Astrocyte (in vitro differentiated cells and primary cell): ENCODE results near the gene SLC47A1. TPM values are rescaled to one million over a fixed set of nuclear protein-coding genes. Genes with fewer than 3 reads are reported as not detected.
A peak's percentile ranks its signal among the peaks of the same experiment; 100 is the strongest.
"Not testable (repeated sequence)": the region's sequence is repeated elsewhere in the genome, so short reads cannot be mapped to it uniquely, and the experiment has no call there.

Source experiments
- DNase-seq: peaks from one replicate; pipeline ENCODE4 v3.0.0-alpha.2; 2010; ENCODE audit warnings: low read depth
- FAIRE-seq: peaks from 2 replicates; lab custom pipeline; 2011; peaks lifted over from hg19 to GRCh38; lab: Jason Lieb, UNC
- H2AFZ ChIP-seq: 2 replicates; pipeline ENCODE4 v1.6.0; 2012; ENCODE audit warnings: low read depth, low read length, inconsistent platforms
- H3K27ac ChIP-seq: 2 replicates; pipeline ENCODE4 v1.5.1; 2011; ENCODE audit warnings: low read depth, low read length, inconsistent platforms
- H3K27me3 ChIP-seq: 2 replicates; pipeline ENCODE4 v1.6.0; 2011; ENCODE audit warnings: low read length, inconsistent platforms; ENCODE audit not compliant: insufficient read depth
- H3K36me3 ChIP-seq: 2 replicates; pipeline ENCODE4 v1.5.1; 2011; ENCODE audit warnings: low read length, inconsistent platforms; ENCODE audit not compliant: insufficient read depth
- H3K4me1 ChIP-seq: 2 replicates; pipeline ENCODE4 v1.5.1; 2011; ENCODE audit warnings: low read length, inconsistent platforms; ENCODE audit not compliant: insufficient read depth
- H3K4me2 ChIP-seq: 2 replicates; pipeline ENCODE4 v1.6.0; 2012; ENCODE audit warnings: low read length, inconsistent platforms
- H3K4me3 ChIP-seq: 2 replicates; pipeline ENCODE4 v1.5.1; 2011; ENCODE audit warnings: low read depth, mild to moderate bottlenecking, low read length, inconsistent platforms; ENCODE audit not compliant: insufficient read depth
- H3K79me2 ChIP-seq: 2 replicates; pipeline ENCODE4 v1.6.0; 2012; ENCODE audit warnings: mild to moderate bottlenecking, low read length, inconsistent platforms; ENCODE audit not compliant: insufficient read depth
- H3K9ac ChIP-seq: 2 replicates; pipeline ENCODE4 v1.6.0; 2012; ENCODE audit warnings: mild to moderate bottlenecking, low read length, inconsistent platforms
- H3K9me3 ChIP-seq: 2 replicates; pipeline ENCODE4 v1.5.1; 2012; ENCODE audit warnings: low read depth, mild to moderate bottlenecking, low read length, inconsistent platforms; ENCODE audit not compliant: insufficient read depth
- H4K20me1 ChIP-seq: 2 replicates; pipeline ENCODE4 v1.6.0; 2012; ENCODE audit warnings: low read length, inconsistent platforms; ENCODE audit not compliant: insufficient read depth
- H3K27ac Mint-ChIP-seq: one replicate; pipeline ENCODE4 v1.8.0; 2021; ENCODE audit warnings: mild to moderate bottlenecking, mixed read lengths; ENCODE audit not compliant: unreplicated experiment
- H3K27me3 Mint-ChIP-seq: one replicate; pipeline ENCODE4 v1.8.0; 2021; ENCODE audit warnings: low read depth, mixed read lengths; ENCODE audit not compliant: unreplicated experiment
- H3K36me3 Mint-ChIP-seq: one replicate; pipeline ENCODE4 v1.8.0; 2021; ENCODE audit warnings: low read depth, mixed read lengths; ENCODE audit not compliant: unreplicated experiment
- H3K4me1 Mint-ChIP-seq: one replicate; pipeline ENCODE4 v1.8.0; 2021; ENCODE audit warnings: low read depth, mixed read lengths; ENCODE audit not compliant: unreplicated experiment
- H3K4me3 Mint-ChIP-seq: one replicate; pipeline ENCODE4 v1.8.0; 2021; ENCODE audit warnings: mild to moderate bottlenecking, moderate library complexity, mixed read lengths; ENCODE audit not compliant: unreplicated experiment
- H3K9me3 Mint-ChIP-seq: one replicate; pipeline ENCODE4 v1.8.0; 2021; ENCODE audit warnings: mild to moderate bottlenecking, mixed read lengths; ENCODE audit not compliant: unreplicated experiment
- EZH2 ChIP-seq: IDR thresholded peaks from 2 replicates; pipeline ENCODE4 v1.6.1; 2012; ENCODE audit warnings: mild to moderate bottlenecking, low read length, inconsistent platforms; ENCODE audit not compliant: insufficient read depth
- total RNA-seq: library from RNA; stranded (reverse); gene quantifications from 2 replicates; pipeline ENCODE4 v1.2.1, GENCODE V29; 2021
- TF ChIP-seq, protein P1 (sequence below): IDR thresholded peaks from 2 replicates; pipeline ENCODE4 v1.5.1; 2011; ENCODE audit warnings: low read depth, mild to moderate bottlenecking, inconsistent platforms, low read length, moderate library complexity; ENCODE audit not compliant: insufficient read depth

The SLC47A1 gene
- total RNA-seq, 1 donor from 2014 or later: 0.75 TPM

DNA sequence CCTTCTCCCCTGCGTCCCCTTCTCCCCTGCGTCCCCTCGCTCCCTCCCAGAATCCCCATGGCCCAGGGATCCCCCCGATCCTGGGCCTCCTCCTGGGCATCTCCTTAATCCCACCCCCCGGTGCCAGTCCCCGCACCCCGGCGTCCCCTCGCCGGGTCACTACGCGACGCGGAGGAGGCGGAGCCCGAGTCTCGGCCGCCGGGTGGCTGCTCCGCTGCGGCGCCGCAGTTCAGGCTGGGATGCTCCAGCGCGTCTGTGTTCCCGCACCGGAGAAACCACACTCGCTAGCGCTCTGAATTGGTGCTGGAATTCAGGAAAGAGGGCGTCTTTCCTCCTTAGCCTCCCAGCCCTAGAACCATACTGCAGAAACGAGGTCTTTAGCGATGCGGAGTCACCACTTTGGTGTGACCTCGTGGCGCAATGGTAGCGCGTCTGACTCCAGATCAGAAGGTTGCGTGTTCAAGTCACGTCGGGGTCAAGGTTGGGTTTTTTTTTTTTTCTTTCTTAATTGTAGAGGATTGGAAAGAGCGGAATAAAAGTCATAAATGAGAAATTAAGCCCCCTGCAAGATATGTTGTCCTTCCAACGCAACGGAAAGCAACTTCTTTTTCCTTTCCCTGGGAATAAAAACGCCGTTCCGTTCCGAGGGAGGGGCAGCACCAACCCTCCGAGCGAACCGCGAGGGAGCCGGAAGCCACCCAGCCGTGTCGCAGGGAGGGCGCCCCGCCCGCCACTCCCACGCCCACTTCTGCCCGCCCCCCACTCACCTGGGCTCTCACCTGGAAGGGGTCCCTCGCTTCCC is 25.7 kb upstream of the SLC47A1 start:
- Mint-ChIP-seq H3K4me1 (no peaks in the 10 kb centered on the region), H3K4me3 (peak overlapping the region; percentile 86), H3K27ac (peak overlapping the region; percentile 41), H3K27me3 (peaks cover 2% of the 10 kb centered on the region), H3K36me3 (no peaks in the 10 kb centered on the region), H3K9me3 (no peaks in the 10 kb centered on the region)
- H3K79me2 ChIP-seq: no peaks in the 10 kb centered on the region
- H4K20me1 ChIP-seq: no peaks in the 10 kb centered on the region
- TF ChIP-seq EZH2: no peak
- TF ChIP-seq, protein P1, sequence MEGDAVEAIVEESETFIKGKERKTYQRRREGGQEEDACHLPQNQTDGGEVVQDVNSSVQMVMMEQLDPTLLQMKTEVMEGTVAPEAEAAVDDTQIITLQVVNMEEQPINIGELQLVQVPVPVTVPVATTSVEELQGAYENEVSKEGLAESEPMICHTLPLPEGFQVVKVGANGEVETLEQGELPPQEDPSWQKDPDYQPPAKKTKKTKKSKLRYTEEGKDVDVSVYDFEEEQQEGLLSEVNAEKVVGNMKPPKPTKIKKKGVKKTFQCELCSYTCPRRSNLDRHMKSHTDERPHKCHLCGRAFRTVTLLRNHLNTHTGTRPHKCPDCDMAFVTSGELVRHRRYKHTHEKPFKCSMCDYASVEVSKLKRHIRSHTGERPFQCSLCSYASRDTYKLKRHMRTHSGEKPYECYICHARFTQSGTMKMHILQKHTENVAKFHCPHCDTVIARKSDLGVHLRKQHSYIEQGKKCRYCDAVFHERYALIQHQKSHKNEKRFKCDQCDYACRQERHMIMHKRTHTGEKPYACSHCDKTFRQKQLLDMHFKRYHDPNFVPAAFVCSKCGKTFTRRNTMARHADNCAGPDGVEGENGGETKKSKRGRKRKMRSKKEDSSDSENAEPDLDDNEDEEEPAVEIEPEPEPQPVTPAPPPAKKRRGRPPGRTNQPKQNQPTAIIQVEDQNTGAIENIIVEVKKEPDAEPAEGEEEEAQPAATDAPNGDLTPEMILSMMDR: no peak
- peak; percentile 76 for FAIRE-seq
- no peak overlapping the region for H3K27ac ChIP-seq
- H3K4me3 ChIP-seq: peak overlapping the region; percentile 64
- H3K4me1 ChIP-seq: no peaks in the 10 kb centered on the region
- peak; percentile 76 for DNase-seq
- peak overlapping the region; percentile 77 for H2AFZ ChIP-seq
- H3K9ac ChIP-seq: peak overlapping the region; percentile 81
- H3K27me3 ChIP-seq: no peaks in the 10 kb centered on the region
- H3K9me3 ChIP-seq: no peaks in the 10 kb centered on the region
- H3K36me3 ChIP-seq: no peaks in the 10 kb centered on the region
- H3K4me2 ChIP-seq: peak overlapping the region; percentile 80

DNA sequence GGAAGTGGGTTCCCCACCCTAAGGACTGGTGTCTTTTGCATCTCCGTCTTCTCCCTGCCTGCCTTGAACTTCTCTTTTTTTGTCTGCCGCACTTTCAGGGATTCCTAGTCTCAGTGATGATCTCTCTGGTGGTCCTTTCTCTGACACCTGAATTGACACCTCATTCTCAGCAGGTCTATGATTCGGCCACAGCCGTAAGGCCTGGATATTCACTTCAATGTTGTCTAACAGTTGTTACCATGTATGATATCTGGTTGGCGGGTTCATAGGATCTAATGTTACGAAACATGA is 25.1 kb upstream of the SLC47A1 start:
- H3K4me3 ChIP-seq: peak overlapping the region; percentile 64
- Mint-ChIP-seq H3K27ac (peak overlapping the region; percentile 41), H3K27me3 (peaks cover 2% of the 10 kb centered on the region)

DNA sequence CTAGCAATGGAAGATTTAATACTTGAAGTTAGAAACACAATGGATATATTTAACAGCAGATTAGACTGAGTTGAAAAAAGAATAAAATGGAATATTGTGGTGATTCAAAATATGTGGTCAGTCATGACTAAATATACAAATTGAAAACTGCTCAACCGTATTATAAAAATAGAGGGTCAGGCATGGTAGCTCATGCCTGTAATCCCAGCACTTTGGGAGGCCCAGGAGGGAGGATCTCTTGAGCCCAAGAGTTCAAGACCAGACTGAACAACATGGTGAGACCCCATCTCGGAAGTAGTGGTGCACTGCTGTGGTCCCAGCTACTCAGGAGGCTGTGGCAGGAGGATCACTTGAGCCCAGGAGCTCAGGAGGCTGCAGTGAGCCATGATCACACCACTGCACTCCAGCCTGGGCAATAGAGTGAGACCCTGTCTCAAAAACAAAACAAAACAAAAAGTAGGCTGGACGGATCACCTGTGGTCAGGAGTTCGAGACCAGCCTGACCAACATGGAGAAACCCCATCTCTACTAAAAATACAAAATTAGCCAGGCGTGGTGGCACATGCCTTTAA is 24.3 kb upstream of the SLC47A1 start:
- H3K79me2 ChIP-seq, H4K20me1 ChIP-seq, H3K9me3 Mint-ChIP-seq, DNase-seq, H3K36me3 Mint-ChIP-seq, H3K27ac ChIP-seq, H3K36me3 ChIP-seq, H3K27me3 Mint-ChIP-seq, H3K4me3 ChIP-seq, FAIRE-seq, H3K4me1 ChIP-seq, H3K4me1 Mint-ChIP-seq, H3K9ac ChIP-seq, H3K27ac Mint-ChIP-seq, H3K4me3 Mint-ChIP-seq, H3K9me3 ChIP-seq, H3K27me3 ChIP-seq, H3K4me2 ChIP-seq, H2AFZ ChIP-seq: not testable (repeated sequence)

More for the DNA sequence above, 25.1 kb upstream of the SLC47A1 start:
- Mint-ChIP-seq H3K9me3 (no peaks in the 10 kb centered on the region), H3K4me3 (peak overlapping the region; percentile 86), H3K36me3 (no peaks in the 10 kb centered on the region), H3K4me1 (no peaks in the 10 kb centered on the region)
- Histone ChIP-seq H3K36me3 (no peaks in the 10 kb centered on the region), H3K4me2 (peak overlapping the region; percentile 80), H3K79me2 (no peaks in the 10 kb centered on the region), H3K9ac (peak overlapping the region; percentile 81), H3K9me3 (no peaks in the 10 kb centered on the region), H3K27me3 (no peaks in the 10 kb centered on the region), H2AFZ (no peak overlapping the region), H4K20me1 (no peaks in the 10 kb centered on the region), H3K4me1 (no peaks in the 10 kb centered on the region), H3K27ac (no peak overlapping the region)
- no peak for TF ChIP-seq EZH2
- TF ChIP-seq, protein P1: no peak
- DNase-seq (no peak), FAIRE-seq (no peak)
